Activated CD8-positive, alpha-beta memory T cell treated with anti-CD3 and anti-CD28 coated beads for 1 hour (primary cell): Measurements from ENCODE around the gene METTL26.
A peak's percentile ranks its signal among the peaks of the same experiment; 100 is the strongest.

ENCODE experiments used
- DNase-seq, 2 donors: peaks; one replicate each; pipeline ENCODE4 v3.0.0-alpha.2; 2020; ENCODE audit warnings: low read depth in 1 of 2; ENCODE audit errors: extremely low read depth in 1 of 2

Gene METTL26

DNA sequence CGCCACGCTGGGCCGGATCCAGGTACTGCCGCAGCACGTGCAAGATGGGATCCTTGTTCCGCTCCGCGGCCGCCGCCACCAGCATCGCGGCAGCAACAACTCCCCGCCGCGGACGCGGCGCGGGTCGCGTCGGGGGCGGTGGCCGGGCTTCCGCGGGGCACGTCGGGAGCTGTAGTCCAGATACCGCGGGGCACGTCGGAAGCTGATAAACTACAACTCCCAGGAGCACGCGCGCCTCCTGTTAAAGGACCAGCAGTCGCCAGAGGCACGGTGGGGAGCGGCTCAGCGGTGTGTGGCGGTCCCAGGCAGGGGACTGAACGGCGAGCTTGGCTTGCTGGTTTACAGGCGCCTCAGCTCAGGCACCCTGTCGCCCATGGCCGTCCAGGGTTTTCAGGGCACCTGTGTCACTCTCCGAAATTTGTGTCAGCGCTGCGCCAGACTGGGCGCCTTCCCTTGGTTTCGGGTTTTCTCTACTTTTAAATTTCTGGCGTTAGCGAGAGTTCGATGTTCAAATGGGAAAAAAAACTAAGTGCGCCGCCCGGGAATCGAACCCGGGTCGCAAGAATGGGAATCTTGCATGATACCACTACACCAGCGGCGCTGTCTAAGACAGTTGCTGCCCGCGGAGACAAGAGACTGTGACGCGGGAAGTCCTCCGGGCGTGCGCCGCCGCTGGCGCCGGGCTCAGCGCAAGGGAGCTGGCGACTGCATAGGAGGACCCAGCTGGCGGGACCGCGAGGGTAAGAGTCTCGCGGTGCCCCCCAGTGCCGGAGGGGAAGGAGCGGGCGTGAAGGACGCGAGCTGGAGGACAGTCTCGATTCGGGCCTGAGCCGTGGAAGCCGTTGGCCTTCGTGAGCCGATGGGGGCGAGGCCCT lies at the start of gene METTL26:
Gene METTL26, minus strand, starts transcription at position 100 of the 875 bp plus-strand sequence. Its CDS starts 15 bp downstream, at position 85.
- DNase-seq: peak; percentile 79 to 81

GRCh38 chr16:684961-685696 lies 49.0 kb upstream of the METTL26 start:
- no peak for DNase-seq

GRCh38 chr16:684071-684794 lies 48.1 kb upstream of the METTL26 start, which contains the start of gene JMJD8:
Gene JMJD8, minus strand, starts transcription at chr16:684334. Its CDS starts 15 bp downstream, at chr16:684319.
- DNase-seq: peak; percentile 85 to 94

GRCh38 chr16:683396-684070 lies 47.4 kb upstream of the METTL26 start:
- no peak for DNase-seq

DNA sequence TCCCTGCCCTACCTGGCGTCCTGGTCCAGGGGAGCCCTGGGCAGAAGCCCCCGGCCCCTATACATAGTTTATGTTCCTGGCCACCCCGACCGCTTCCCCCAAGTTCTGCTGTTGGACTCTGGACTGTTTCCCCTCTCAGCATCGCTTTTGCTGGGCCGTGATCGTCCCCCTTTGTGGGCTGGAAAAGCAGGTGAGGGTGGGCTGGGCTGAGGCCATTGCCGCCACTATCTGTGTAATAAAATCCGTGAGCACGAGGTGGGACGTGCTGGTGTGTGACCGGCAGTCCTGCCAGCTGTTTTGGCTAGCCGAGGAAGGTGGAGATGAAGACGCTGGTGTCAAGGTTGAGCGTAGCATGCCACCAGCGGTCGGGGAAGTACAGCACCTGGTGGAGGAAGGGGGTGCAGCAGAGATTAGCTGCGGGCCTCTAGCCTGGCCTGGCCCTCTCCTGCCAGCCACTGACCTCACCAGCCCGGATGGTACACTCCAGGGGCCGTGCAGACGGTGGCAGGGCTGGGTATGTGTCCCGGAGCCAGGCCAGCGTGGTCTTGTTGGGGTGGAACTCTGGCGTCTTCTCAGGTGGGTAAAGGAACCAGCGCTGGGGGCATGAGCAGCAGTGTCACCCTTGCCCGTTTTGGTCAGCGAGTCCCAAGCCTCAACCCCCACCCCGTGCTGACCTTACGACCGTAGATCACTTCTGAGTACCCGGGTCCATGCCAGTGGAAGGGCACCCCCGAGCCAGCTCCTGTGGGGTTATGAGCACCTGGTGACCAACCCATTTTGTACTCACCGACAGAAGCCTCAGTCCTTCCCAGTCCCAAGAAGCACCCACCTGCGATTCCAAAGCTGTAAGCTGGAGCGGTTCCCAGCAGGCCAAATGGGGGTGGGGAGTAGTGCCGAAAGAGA lies 46.6 kb upstream of the METTL26 start:
- DNase-seq: no peak

DNA sequence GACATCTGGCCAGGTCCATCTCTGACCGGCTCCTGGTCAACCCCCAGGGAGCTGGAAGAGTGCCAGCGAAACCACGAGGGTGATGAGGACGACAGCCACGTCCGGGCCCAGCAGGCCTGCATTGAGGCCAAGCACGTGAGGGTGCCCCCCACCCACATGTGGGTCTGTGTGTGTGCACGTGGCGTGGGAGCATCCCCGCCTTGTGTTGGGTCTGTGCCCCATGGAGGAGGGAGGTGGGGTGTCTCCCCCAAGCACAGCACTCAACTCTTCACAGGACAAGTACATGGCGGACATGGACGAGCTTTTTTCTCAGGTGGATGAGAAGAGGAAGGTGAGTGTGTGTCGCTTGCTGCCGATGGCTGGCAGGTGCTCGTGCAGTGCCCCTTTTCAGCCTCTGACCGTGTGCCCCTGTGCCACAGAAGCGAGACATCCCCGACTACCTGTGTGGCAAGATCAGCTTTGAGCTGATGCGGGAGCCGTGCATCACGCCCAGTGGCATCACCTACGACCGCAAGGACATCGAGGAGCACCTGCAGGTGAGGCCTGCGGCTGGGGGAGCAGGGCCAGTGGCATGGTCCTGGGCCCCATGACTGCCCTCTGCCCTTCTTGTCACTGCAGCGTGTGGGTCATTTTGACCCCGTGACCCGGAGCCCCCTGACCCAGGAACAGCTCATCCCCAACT lies 45.8 kb upstream of the METTL26 start:
- no peak for DNase-seq

- no peak for DNase-seq
These were observed 45.1 kb upstream of the METTL26 start for GRCh38 chr16:680967-681745.

DNA sequence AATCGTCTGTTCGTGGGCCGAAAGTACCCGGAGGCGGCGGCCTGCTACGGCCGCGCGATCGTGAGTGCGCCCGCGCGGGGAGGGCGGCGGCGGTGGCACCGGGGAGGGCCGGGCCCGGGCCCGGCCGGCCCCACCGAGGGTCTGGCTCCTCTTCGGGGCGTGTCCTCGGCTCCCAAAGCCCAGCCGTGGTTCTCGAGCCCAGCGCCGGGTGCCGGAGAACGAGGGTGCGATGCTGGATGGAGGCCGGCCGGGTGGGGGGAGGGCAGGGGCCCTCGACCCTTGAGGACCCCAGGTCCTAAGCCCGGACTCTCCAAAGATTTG lies 44.5 kb upstream of the METTL26 start:
- DNase-seq: no peak

GRCh38 chr16:679814-680624 lies 43.9 kb upstream of the METTL26 start, which contains the start of gene STUB1:
Gene STUB1, plus strand, starts transcription at chr16:680410. Its CDS starts 116 bp downstream, at chr16:680526.
- peak; percentile 56 to 82 for DNase-seq

- no peak for DNase-seq
These were observed 43.0 kb upstream of the METTL26 start for GRCh38 chr16:678858-679813.

DNA sequence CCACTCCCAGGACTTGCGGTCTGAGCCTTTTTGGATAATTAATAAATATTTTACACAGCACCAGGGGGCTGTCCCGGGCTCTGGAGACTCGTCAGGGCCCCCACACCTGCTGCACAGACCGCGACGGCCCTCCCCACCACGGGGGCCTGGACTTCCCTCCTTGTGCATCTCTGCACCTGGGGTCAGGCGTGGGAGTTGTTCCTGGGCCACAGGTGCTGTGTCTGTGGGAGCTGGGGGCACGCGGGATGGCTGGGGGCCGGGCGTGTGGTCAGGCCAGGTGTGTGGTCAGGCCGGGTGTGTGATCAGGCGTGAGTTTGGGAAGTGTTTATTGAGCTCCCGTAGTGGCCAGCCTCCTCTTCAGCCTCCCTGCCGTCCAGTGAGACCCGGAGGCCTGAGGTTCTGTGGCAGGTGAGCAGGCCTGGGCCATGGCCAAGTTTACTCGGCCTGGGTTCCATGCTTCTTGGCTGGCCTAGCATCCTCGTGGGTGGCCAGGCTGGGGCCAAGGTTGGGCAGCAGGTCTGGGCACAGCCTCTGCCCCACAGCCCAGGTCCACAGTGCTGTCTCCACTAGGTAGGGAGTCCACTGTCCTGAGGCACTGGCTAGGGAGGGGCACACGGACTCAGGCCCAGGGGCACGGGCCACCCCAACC lies 42.2 kb upstream of the METTL26 start:
- DNase-seq: no peak

GRCh38 chr16:677316-678190 lies 41.4 kb upstream of the METTL26 start:
- DNase-seq: no peak

DNA sequence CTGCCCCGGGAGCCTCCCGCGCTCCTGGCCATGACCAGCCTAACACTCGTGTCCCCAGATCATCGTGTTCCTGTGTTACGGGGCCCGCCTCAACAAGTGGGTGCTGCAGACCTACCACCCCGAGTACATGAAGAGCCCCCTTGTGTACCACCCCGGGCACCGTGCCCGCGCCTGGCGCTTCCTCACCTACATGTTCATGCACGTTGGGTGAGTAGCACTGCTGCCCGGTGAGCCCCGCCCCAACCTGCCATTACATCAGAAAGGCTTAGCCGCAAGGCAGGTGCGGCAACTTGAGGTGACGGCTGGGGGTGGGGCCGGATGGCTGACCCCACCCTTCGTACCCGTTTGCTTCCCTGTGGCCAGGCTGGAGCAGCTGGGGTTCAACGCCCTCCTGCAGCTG lies 40.8 kb upstream of the METTL26 start:
- DNase-seq: no peak

GRCh38 chr16:676565-676902 lies 40.4 kb upstream of the METTL26 start:
- DNase-seq: no peak
